Endothelial cell of umbilical vein (primary cell): ENCODE results near the gene IGF2R. TPM values are rescaled to one million over a fixed set of nuclear protein-coding genes. Genes with fewer than 3 reads are reported as not detected.

Experiments used
- BruUV-seq: library from RNA; stranded (reverse); fragments of 400-500 nt; replicated peaks from 2 replicates; lab custom pipeline; 2021; lab: Mats Ljungman, UMichigan
- CTCF ChIA-PET: fragments of 300-600, 350-600 bp; sonication (Branson Sonifier 250); formaldehyde crosslinking; loops from one replicate; lab custom pipeline; 2021; ENCODE audit warnings: antibody characterized with exemption, inconsistent platforms; lab: Charles Lee
- POLR2A ChIA-PET: fragments of 300-600, 350-600 bp; sonication (Branson Sonifier 250); formaldehyde crosslinking; loops from one replicate; lab custom pipeline; 2021; ENCODE audit warnings: antibody characterized with exemption, inconsistent platforms; lab: Charles Lee
- DNase-seq: peaks from one replicate; pipeline ENCODE4 v3.0.0-alpha.2; 2011; ENCODE audit warnings: low read depth, low spot score
- FAIRE-seq: peaks from 2 replicates; lab custom pipeline; 2011; peaks lifted over from hg19 to GRCh38; lab: Jason Lieb, UNC
- H2AFZ ChIP-seq: 2 replicates; pipeline ENCODE4 v1.6.0; 2012; ENCODE audit warnings: low read depth, low read length, control low read depth, inconsistent platforms
- H3K27ac ChIP-seq: 2 replicates; pipeline ENCODE4 v1.5.1; 2011; ENCODE audit warnings: low read depth, mild to moderate bottlenecking, control low read depth, low read length, moderate library complexity; ENCODE audit not compliant: insufficient read depth
- H3K27me3 ChIP-seq, 2 experiments: 2 replicates each; pipeline versions ENCODE4 v1.6.0 to v1.6.1; 2011; ENCODE audit warnings: low read length in 2 of 2, mixed read lengths in 1 of 2; ENCODE audit not compliant: control insufficient read depth in 2 of 2, insufficient read depth in 2 of 2
- H3K36me3 ChIP-seq, 2 experiments: 2 replicates in 1 of 2; 3 replicates in 1 of 2; pipeline ENCODE4 v1.5.1; 2011; ENCODE audit warnings: low read length in 2 of 2, mild to moderate bottlenecking in 1 of 2, moderate library complexity in 1 of 2; ENCODE audit not compliant: control insufficient read depth in 2 of 2, insufficient read depth in 2 of 2; ENCODE audit errors: extremely low read depth in 1 of 2
- H3K4me1 ChIP-seq: 3 replicates; pipeline ENCODE4 v1.5.1; 2011; ENCODE audit warnings: mild to moderate bottlenecking, low read length; ENCODE audit not compliant: control insufficient read depth, insufficient read depth; ENCODE audit errors: extremely low read depth
- H3K4me2 ChIP-seq: 2 replicates; pipeline ENCODE4 v1.6.1; 2011; ENCODE audit warnings: low read length, control low read depth, mixed read lengths; ENCODE audit not compliant: insufficient read depth
- H3K4me3 ChIP-seq, 3 experiments: fragments of 200-600 bp in 1 of 3; sonication (generic), shearing (Covaris generic) in 1 of 3; replicated peaks in 1 of 3; 2 replicates each; pipeline ENCODE4 v1.5.1; 2011 to 2016; ENCODE audit warnings: control low read depth in 3 of 3, low read length in 3 of 3, mild to moderate bottlenecking in 2 of 3, inconsistent platforms in 1 of 3, low read depth in 1 of 3, moderate library complexity in 1 of 3; ENCODE audit not compliant: insufficient read depth in 1 of 3
- H3K79me2 ChIP-seq: 2 replicates; pipeline ENCODE4 v1.6.0; 2012; ENCODE audit warnings: low read length, inconsistent platforms; ENCODE audit not compliant: control insufficient read depth, insufficient read depth
- H3K9ac ChIP-seq: replicated peaks from 2 replicates; pipeline ENCODE3; 2011; ENCODE audit warnings: low read length, control low read depth; ENCODE audit not compliant: insufficient read depth; ENCODE audit errors: extremely low read depth
- H3K9me1 ChIP-seq: replicated peaks from 3 replicates; pipeline ENCODE4 v1.6.0; 2011; ENCODE audit warnings: mild to moderate bottlenecking, low read length; ENCODE audit not compliant: control insufficient read depth, insufficient read depth; ENCODE audit errors: extremely low read depth
- H3K9me3 ChIP-seq: replicated peaks from 2 replicates; pipeline ENCODE4 v1.5.1; 2012; ENCODE audit warnings: low read length, inconsistent platforms; ENCODE audit not compliant: control insufficient read depth, insufficient read depth
- H4K20me1 ChIP-seq: replicated peaks from 2 replicates; pipeline ENCODE3; 2011; ENCODE audit warnings: mild to moderate bottlenecking, low read length; ENCODE audit not compliant: control insufficient read depth, insufficient read depth; ENCODE audit errors: extremely low read depth
- EZH2 ChIP-seq: IDR thresholded peaks from 2 replicates; pipeline ENCODE4 v1.6.1; 2012; ENCODE audit warnings: borderline replicate concordance, low read depth, mild to moderate bottlenecking, moderate library complexity, low read length, inconsistent platforms; ENCODE audit not compliant: severe bottlenecking
- FOS ChIP-seq: IDR thresholded peaks from 2 replicates; pipeline ENCODE4 v1.6.1; 2011; ENCODE audit warnings: mild to moderate bottlenecking, low read length, moderate library complexity, borderline replicate concordance; ENCODE audit not compliant: insufficient read depth
- GATA2 ChIP-seq: IDR thresholded peaks from 2 replicates; pipeline ENCODE4 v1.7.0; 2011; ENCODE audit warnings: low read depth, mild to moderate bottlenecking, moderate library complexity, mixed read lengths, low read length; ENCODE audit not compliant: insufficient read length, insufficient read depth
- JUN ChIP-seq: IDR thresholded peaks from 2 replicates; pipeline ENCODE4 v1.6.1; 2011; ENCODE audit warnings: borderline replicate concordance, low read depth; ENCODE audit not compliant: insufficient read length, insufficient read depth
- MYC ChIP-seq: IDR thresholded peaks from one replicate; pipeline ENCODE4 v1.6.1; 2011; ENCODE audit warnings: mild to moderate bottlenecking, low read depth, low read length
- POLR2A ChIP-seq: IDR thresholded peaks from 2 replicates; pipeline ENCODE4 v1.6.1; 2012; ENCODE audit warnings: low read depth, mild to moderate bottlenecking, control low read depth, low read length
- POLR2AphosphoS5 ChIP-seq: IDR thresholded peaks from 2 replicates; pipeline ENCODE4 v1.6.1; 2012; ENCODE audit warnings: low read depth, mild to moderate bottlenecking, control low read depth, low read length, moderate library complexity; ENCODE audit not compliant: insufficient read depth
- dilution Hi-C: fragments of 300-500 bp; cut with MboI; formaldehyde crosslinking; loops from one replicate; pipeline ENCODE4 v1.15.0; 2019; ENCODE audit warnings: low sequenced_read_pairs; ENCODE audit not compliant: extremely low pct_ligation_motif_present
- intact Hi-C: fragments of 100-400 bp; cut with micrococcal nuclease; formaldehyde crosslinking; loops from one replicate; pipeline ENCODE4 v1.10.0; 2022
- polyA plus RNA-seq, 4 experiments: library from polyadenylated mRNA; depleted of rRNA in 3 of 4; stranded (reverse) in 3 of 4; unstranded in 1 of 4; fragments of >200 nt; gene quantifications; 2 replicates each; pipeline versions ENCODE4 v1.2.1 to v1.2.3, GENCODE V29; 2011 to 2012; ENCODE audit warnings: missing spikeins in 1 of 4
- total RNA-seq: library from RNA; stranded (reverse); gene quantifications from 2 replicates; pipeline ENCODE4 v1.2.3, GENCODE V29; 2021
- TF ChIP-seq, protein P1 (sequence below), 2 donors: IDR thresholded peaks; 1 replicate in 1 of 2; 2 replicates in 1 of 2; pipeline ENCODE4 v1.5.1; 2011; ENCODE audit warnings: low read length in 2 of 2, mild to moderate bottlenecking in 2 of 2, moderate library complexity in 2 of 2, control low read depth in 1 of 2, inconsistent platforms in 1 of 2, low read depth in 1 of 2; ENCODE audit not compliant: insufficient read depth in 1 of 2; ENCODE audit errors: extremely low read depth in 1 of 2
- TF ChIP-seq, protein P2 (sequence below): IDR thresholded peaks from 2 replicates; pipeline ENCODE4 v1.6.1; 2011; ENCODE audit not compliant: insufficient read depth, insufficient read length

IGF2R gene
- total and polyA plus RNA-seq, 2 donors (not counting 3 experiments of a cell fraction or from before 2014, with no cell fraction given) = 16.3 to 60.2 TPM

DNA sequence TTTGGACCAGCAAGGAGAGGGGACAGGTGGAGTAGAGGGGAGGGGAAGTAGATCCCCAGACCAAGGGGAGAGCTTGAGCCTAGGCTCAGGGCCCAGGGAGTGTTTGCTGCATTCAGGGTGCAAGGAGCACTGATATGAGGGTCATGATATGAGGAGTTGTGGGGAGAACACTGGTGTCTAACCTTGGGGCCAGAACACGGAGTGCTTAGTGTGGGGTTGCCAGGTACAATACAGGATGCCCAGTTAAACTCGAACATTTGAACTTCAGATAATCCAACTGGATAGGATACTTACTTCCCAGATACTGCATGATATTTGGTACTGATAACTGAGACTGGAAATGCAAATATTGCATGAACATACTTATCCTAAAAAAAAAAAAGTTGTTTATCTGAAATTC, 155.1 kb downstream of the IGF2R start:
- CTCF ChIA-PET = no interaction called here
- Histone ChIP-seq H3K9me1 (no peaks in the 10 kb centered on the region), H2AFZ (no peak overlapping the region), H3K27ac (no peak overlapping the region), H3K4me2 (no peak overlapping the region), H3K9me3 (no peaks in the 10 kb centered on the region), H3K79me2 (no peaks in the 10 kb centered on the region), H3K9ac (no peak overlapping the region), H3K36me3 (no peaks in the 10 kb centered on the region), H4K20me1 (no peaks in the 10 kb centered on the region), H3K4me1 (no peaks in the 10 kb centered on the region), H3K27me3 (no peaks in the 10 kb centered on the region), H3K4me3 (no peak overlapping the region)
- POLR2A ChIA-PET = no interaction called here
- no peak for FAIRE-seq
- dilution Hi-C loops (no loop called here), intact Hi-C loops (no loop called here)
- TF ChIP-seq POLR2A (no peak), EZH2 (no peak), GATA2 (no peak), JUN (no peak), MYC (no peak), POLR2AphosphoS5 (no peak), FOS (no peak)
- TF ChIP-seq, protein P1, sequence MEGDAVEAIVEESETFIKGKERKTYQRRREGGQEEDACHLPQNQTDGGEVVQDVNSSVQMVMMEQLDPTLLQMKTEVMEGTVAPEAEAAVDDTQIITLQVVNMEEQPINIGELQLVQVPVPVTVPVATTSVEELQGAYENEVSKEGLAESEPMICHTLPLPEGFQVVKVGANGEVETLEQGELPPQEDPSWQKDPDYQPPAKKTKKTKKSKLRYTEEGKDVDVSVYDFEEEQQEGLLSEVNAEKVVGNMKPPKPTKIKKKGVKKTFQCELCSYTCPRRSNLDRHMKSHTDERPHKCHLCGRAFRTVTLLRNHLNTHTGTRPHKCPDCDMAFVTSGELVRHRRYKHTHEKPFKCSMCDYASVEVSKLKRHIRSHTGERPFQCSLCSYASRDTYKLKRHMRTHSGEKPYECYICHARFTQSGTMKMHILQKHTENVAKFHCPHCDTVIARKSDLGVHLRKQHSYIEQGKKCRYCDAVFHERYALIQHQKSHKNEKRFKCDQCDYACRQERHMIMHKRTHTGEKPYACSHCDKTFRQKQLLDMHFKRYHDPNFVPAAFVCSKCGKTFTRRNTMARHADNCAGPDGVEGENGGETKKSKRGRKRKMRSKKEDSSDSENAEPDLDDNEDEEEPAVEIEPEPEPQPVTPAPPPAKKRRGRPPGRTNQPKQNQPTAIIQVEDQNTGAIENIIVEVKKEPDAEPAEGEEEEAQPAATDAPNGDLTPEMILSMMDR (IDR thresholded peaks at IDR 0.05; ENCODE audit: extremely low read depth in 1 of 2, insufficient read depth in 1 of 2, low read depth in 1 of 2, low read length in 2 of 2) = no peak
- TF ChIP-seq, protein P2, sequence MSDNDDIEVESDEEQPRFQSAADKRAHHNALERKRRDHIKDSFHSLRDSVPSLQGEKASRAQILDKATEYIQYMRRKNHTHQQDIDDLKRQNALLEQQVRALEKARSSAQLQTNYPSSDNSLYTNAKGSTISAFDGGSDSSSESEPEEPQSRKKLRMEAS = no peak
- DNase-seq = no peak
- no TSS peak for BruUV-seq
